ENCODE results near the gene BST1.

Gene BST1

DNA sequence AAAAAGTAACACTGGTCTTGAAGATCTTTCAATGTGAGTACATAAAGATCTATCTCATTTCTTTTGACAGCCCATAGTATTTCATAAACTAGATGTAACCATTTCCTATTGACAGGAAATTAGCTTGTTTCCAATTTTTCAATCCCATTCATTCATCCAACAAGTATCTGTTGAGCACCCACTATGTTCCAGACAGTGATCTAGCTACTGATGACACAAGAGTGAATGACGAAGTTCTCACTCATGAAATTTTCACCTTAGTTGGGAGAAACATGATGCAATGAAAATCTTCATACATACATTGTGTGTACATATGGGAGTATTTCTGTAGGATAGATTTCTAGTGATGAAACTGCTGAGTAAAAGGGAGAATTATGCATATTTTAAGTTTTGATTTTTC is 76.9 kb downstream of the BST1 start:
- no peak overlapping the region for H3K27ac ChIP-seq
- TF ChIP-seq CTCF (conservative IDR thresholded peaks at IDR 0.05) (no peak), ZFX (IDR thresholded peaks at IDR 0.05) (no peak)

GRCh38 chr4:15781427-15782095 is 78.7 kb downstream of the BST1 start:
- H3K27ac ChIP-seq = no peak overlapping the region
- TF ChIP-seq CTCF (conservative IDR thresholded peaks at IDR 0.05) (no peak), ZFX (IDR thresholded peaks at IDR 0.05) (no peak)

Data from C4-2B (cell line).